ENCODE measurements around the gene RPL22. TPM values are rescaled to one million over a fixed set of nuclear protein-coding genes. Genes with fewer than 3 reads are reported as not detected.
A peak's percentile ranks its signal among the peaks of the same experiment; 100 is the strongest.

The RPL22 gene
- total and polyA plus RNA-seq, 2 of the 8 experiments (the other 6 are each of a cell fraction or from before 2014, with no cell fraction given): 133 to 521 TPM

GRCh38 chr1:6248161-6248776 lies 48.9 kb upstream of the RPL22 start:
- no peaks in the 10 kb centered on the region for H3K79me1 ChIP-seq (ENCODE audit: low read depth, low read length)
- H3K4ac ChIP-seq (replicated peaks; ENCODE audit: insufficient read length, low read depth, low read length): no peak overlapping the region
- no peak for TF ChIP-seq CTCF (IDR thresholded peaks at IDR 0.05; ENCODE audit: control extremely low read depth in 1 of 3, insufficient read depth in 1 of 3, low read depth in 1 of 3, low read length in 3 of 3)
- peak; percentile 70 for TF ChIP-seq POLR2AphosphoS5 (IDR thresholded peaks at IDR 0.05; ENCODE audit: low read depth, low read length)
- TF ChIP-seq MAX (IDR thresholded peaks at IDR 0.05): peak; percentile 64
- H3K9ac ChIP-seq (replicated peaks in 1 of 4; ENCODE audit: extremely low read depth in 1 of 4, low read depth in 3 of 4, low read length in 3 of 4): no peak overlapping the region
- no peak overlapping the region for H2BK20ac ChIP-seq (ENCODE audit: low read length)
- H3K36me3 ChIP-seq (ENCODE audit: control insufficient read depth in 2 of 4, insufficient read depth in 4 of 4, low read length in 3 of 4): no peaks in the 10 kb centered on the region
- peak overlapping the region; percentile 45 to 82; a peak in 2 of 4 replicates for H3K4me2 ChIP-seq (ENCODE audit: insufficient read depth in 1 of 2, low read depth in 2 of 2, low read length in 2 of 2)
- H3K23ac ChIP-seq (ENCODE audit: insufficient read length): no peak overlapping the region
- POLR2A ChIA-PET (ENCODE audit: partially characterized antibody): interaction anchor here (0.7 to 9.3 kb wide), 16 partner anchors 10 to 177 kb away, joined by 3 to 64 read pairs (median 4); partner anchors contain the start of genes GPR153, ICMT and RNF207
- peaks cover 4 to 24% (median 14%) of the 10 kb centered on the region in 4 experiments for H3K4me1 ChIP-seq (replicated peaks in 1 of 4; ENCODE audit: control insufficient read depth in 3 of 4, insufficient read depth in 4 of 4, low read length in 3 of 4)
- no peak overlapping the region for H2BK5ac ChIP-seq (ENCODE audit: low read depth, low read length)
- H3K23me2 ChIP-seq (ENCODE audit: low read depth, low read length): peaks cover 23% of the 10 kb centered on the region; the same call in 1 of the 2 replicates
- no peak overlapping the region for H4K91ac ChIP-seq (replicated peaks; ENCODE audit: insufficient read length, low read length)
- H3K27me3 ChIP-seq (replicated peaks in 1 of 4; ENCODE audit: control insufficient read depth in 3 of 4, extremely low read depth in 1 of 4, insufficient read depth in 3 of 4, low read length in 3 of 4): peaks cover 16 to 47% (median 37%) of the 10 kb centered on the region in 4 experiments
- H3K18ac ChIP-seq (ENCODE audit: extremely low read depth, low read length): no peak overlapping the region
- peak overlapping the region; percentile 68; the same call in 1 of the 2 replicates for H2BK12ac ChIP-seq (ENCODE audit: low read depth, low read length)
- 0 out of 2 replicates have a peak overlapping the region, but pooled peaks have one; percentile 53 for H2BK15ac ChIP-seq (ENCODE audit: low read length)
- H3K79me2 ChIP-seq (ENCODE audit: control insufficient read depth in 1 of 2, insufficient read depth in 2 of 2, low read length in 2 of 2): no peaks in the 10 kb centered on the region; a peak in 1 of 4 replicates
- H4K8ac ChIP-seq (ENCODE audit: extremely low read depth, insufficient read depth, low read length): no peak overlapping the region; the same call in 1 of the 2 replicates
- H3K4me3 ChIP-seq (ENCODE audit: extremely low read depth in 1 of 4, insufficient read depth in 2 of 4, low read depth in 3 of 4, low read length in 4 of 4): no peak overlapping the region
- H2AK5ac ChIP-seq (ENCODE audit: low read depth, low read length): 0 out of 2 replicates have a peak overlapping the region, but pooled peaks have one; percentile 3
- 95% methylated on average over 13 of the region's 14 CpGs; no CpG with 5 or more reads in 1 of the 2 experiments for whole genome bisulfite sequencing, 2 experiments (ENCODE audit: extremely low coverage in 1 of 2, insufficient coverage in 1 of 2, insufficient read length in 1 of 2, insufficient replicate concordance in 2 of 2, low coverage in 1 of 2, low lambda C conversion rate in 2 of 2, missing lambda C conversion rate in 1 of 2)
- no peak overlapping the region for H4K5ac ChIP-seq (ENCODE audit: insufficient read length, low read depth, low read length)
- no peak overlapping the region for H3K56ac ChIP-seq (replicated peaks; ENCODE audit: insufficient read length, low read depth, low read length)
- CTCF ChIA-PET (ENCODE audit: partially characterized antibody): interaction anchor here (0.5 to 19.1 kb wide), 24 partner anchors 8 to 581 kb away, joined by 3 to 353 read pairs (median 10); partner anchors contain the start of genes ICMT, RNF207 and RPL22
- H3K14ac ChIP-seq (ENCODE audit: insufficient read length): no peak overlapping the region
- no peak overlapping the region for H2BK120ac ChIP-seq (replicated peaks; ENCODE audit: low read depth, low read length)
- no peak overlapping the region for H2AFZ ChIP-seq (ENCODE audit: low read length)
- no peak for FAIRE-seq
- H4K20me1 ChIP-seq (replicated peaks in 1 of 2; ENCODE audit: control insufficient read depth in 1 of 2, insufficient read depth in 2 of 2, low read length in 2 of 2): peaks cover 9 to 29% of the 10 kb centered on the region in 2 experiments
- H3K9me3 ChIP-seq (ENCODE audit: insufficient read depth in 2 of 2, low read depth in 1 of 2, low read length in 1 of 2): no peaks in the 10 kb centered on the region
- no peak overlapping the region for H3K27ac ChIP-seq (ENCODE audit: low read depth, low read length)
- DNase-seq (ENCODE audit: low read depth in 1 of 2, low spot score in 2 of 2): peak in 1 of 2 experiments; percentile 47
